Measurements from ENCODE around the gene ZNF567. TPM values are rescaled to one million over a fixed set of nuclear protein-coding genes. Genes with fewer than 3 reads are reported as not detected.
A peak's percentile ranks its signal among the peaks of the same experiment; 100 is the strongest.

Gene ZNF567
- total and polyA plus RNA-seq, 7 experiments from 2014 or later: 7.0 to 18.3 (median 9.5) TPM

DNA sequence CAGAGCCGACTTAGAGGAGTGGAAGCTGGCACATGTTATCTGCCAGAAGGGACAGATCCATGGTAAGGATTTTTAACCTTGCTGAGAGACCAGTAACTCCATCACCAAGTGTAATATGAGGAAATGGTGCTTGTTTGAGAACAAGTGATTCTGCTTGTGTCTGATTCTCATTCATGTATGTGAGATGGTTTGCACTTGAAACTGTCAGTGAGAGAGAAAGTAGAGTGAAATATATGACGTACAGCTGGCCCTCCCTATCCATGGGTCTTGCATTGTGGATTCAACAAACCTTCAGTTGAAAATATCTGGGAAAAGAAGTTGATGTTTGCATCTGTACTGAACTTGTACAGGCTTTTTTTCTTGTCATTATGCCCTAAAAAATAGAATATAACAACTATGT is 18.8 kb upstream of the ZNF567 start:
- H3K4me1 ChIP-seq (ENCODE audit: control insufficient read depth in 2 of 2, insufficient read depth in 2 of 2, low read length in 2 of 2): peaks cover 0 to 10% of the 10 kb centered on the region in 2 donors
- POLR2A ChIA-PET: interaction anchor here (0.5 kb wide), 1 partner anchor 212 kb away, joined by 3 read pairs; no protein-coding TSS in a partner anchor
- H3K4me1 Mint-ChIP-seq: peaks cover 17 to 42% (median 35%) of the 10 kb centered on the region in 7 donors
- peaks cover 11 to 91% (median 65%) of the 10 kb centered on the region in 11 donors for H3K9me3 Mint-ChIP-seq
- ATAC-seq: no peak
- peaks cover 0 to 67% (median 10%) of the 10 kb centered on the region in 3 experiments for H3K9me3 ChIP-seq (ENCODE audit: control insufficient read depth in 2 of 3, low read length in 3 of 3)
- CTCF ChIA-PET: no interaction called here
- intact Hi-C loops (cut with micrococcal nuclease): loop anchor here (5.0 to 10.0 kb wide), 4 partner anchors 184 to 706 kb away; partner anchors contain the start of genes ZNF345 (in 1 of the 2), ZNF527 (in 1 of the 2), ZNF585A (in 1 of the 2) and ZNF585B (in 1 of the 2)
- H3K36me3 Mint-ChIP-seq: peaks cover 35 to 81% (median 72%) of the 10 kb centered on the region in 5 donors
- H3K27ac Mint-ChIP-seq: peak overlapping the region in 2 of 9 donors; percentile 46 to 67
- peak overlapping the region; percentile 26 to 100 (median 58) for H3K4me3 Mint-ChIP-seq
- DNase-seq: no peak
- H3K4me3 ChIP-seq (ENCODE audit: low read length): no peak overlapping the region
- peaks cover 0 to 42% (median 0%) of the 10 kb centered on the region in 3 experiments for H3K36me3 ChIP-seq (ENCODE audit: control insufficient read depth in 2 of 3, insufficient read depth in 3 of 3, low read length in 3 of 3)
- no peak overlapping the region for H3K27ac ChIP-seq (ENCODE audit: low read depth, low read length)
- H3K27me3 Mint-ChIP-seq: no peaks in the 10 kb centered on the region
- no peaks in the 10 kb centered on the region for H3K27me3 ChIP-seq (ENCODE audit: control insufficient read depth in 2 of 2, insufficient read depth in 2 of 2, low read length in 2 of 2)

- ATAC-seq: no peak
- no peak overlapping the region for H3K4me3 Mint-ChIP-seq
- H3K36me3 ChIP-seq (ENCODE audit: control insufficient read depth in 2 of 3, insufficient read depth in 3 of 3, low read length in 3 of 3): peaks cover 0 to 21% (median 0%) of the 10 kb centered on the region in 3 experiments
- H3K9me3 Mint-ChIP-seq: peaks cover 4 to 76% (median 53%) of the 10 kb centered on the region in 11 donors
- POLR2A ChIA-PET: no interaction called here
- peaks cover 20 to 66% (median 57%) of the 10 kb centered on the region in 5 donors for H3K36me3 Mint-ChIP-seq
- no peaks in the 10 kb centered on the region for H3K27me3 Mint-ChIP-seq
- intact Hi-C loops (cut with micrococcal nuclease): no loop called here
- DNase-seq: no peak
- no peak overlapping the region for H3K4me3 ChIP-seq (ENCODE audit: low read length)
- H3K4me1 Mint-ChIP-seq: peaks cover 5 to 16% (median 13%) of the 10 kb centered on the region in 7 donors
- no peaks in the 10 kb centered on the region for H3K4me1 ChIP-seq (ENCODE audit: control insufficient read depth in 2 of 2, insufficient read depth in 2 of 2, low read length in 2 of 2)
- no peak overlapping the region for H3K27ac ChIP-seq (ENCODE audit: low read depth, low read length)
- H3K27me3 ChIP-seq (ENCODE audit: control insufficient read depth in 2 of 2, insufficient read depth in 2 of 2, low read length in 2 of 2): no peaks in the 10 kb centered on the region
- peaks cover 0 to 57% (median 7%) of the 10 kb centered on the region in 3 experiments for H3K9me3 ChIP-seq (ENCODE audit: control insufficient read depth in 2 of 3, low read length in 3 of 3)
- no peak overlapping the region for H3K27ac Mint-ChIP-seq
- CTCF ChIA-PET: no interaction called here
Measured at GRCh38 chr19:36672368-36672767, 15.0 kb upstream of the ZNF567 start.

GRCh38 chr19:36674201-36674600 is 13.2 kb upstream of the ZNF567 start:
- H3K9me3 ChIP-seq (ENCODE audit: control insufficient read depth in 2 of 3, low read length in 3 of 3): peaks cover 0 to 60% (median 11%) of the 10 kb centered on the region in 3 experiments
- Mint-ChIP-seq H3K27ac (no peak overlapping the region), H3K27me3 (no peaks in the 10 kb centered on the region), H3K4me3 (no peak overlapping the region), H3K9me3 (peaks cover 6 to 82% (median 53%) of the 10 kb centered on the region in 11 donors), H3K4me1 (peaks cover 0 to 4% (median 2%) of the 10 kb centered on the region in 7 donors), H3K36me3 (peaks cover 19 to 72% (median 62%) of the 10 kb centered on the region in 5 donors)
- H3K4me1 ChIP-seq (ENCODE audit: control insufficient read depth in 2 of 2, insufficient read depth in 2 of 2, low read length in 2 of 2): no peaks in the 10 kb centered on the region
- CTCF ChIA-PET: interaction anchor here (0.6 kb wide), 1 partner anchor 70 kb away, joined by 3 read pairs; no protein-coding TSS in a partner anchor
- intact Hi-C loops (cut with micrococcal nuclease): no loop called here
- no peaks in the 10 kb centered on the region for H3K27me3 ChIP-seq (ENCODE audit: control insufficient read depth in 2 of 2, insufficient read depth in 2 of 2, low read length in 2 of 2)
- H3K27ac ChIP-seq (ENCODE audit: low read depth, low read length): no peak overlapping the region
- H3K36me3 ChIP-seq (ENCODE audit: control insufficient read depth in 2 of 3, insufficient read depth in 3 of 3, low read length in 3 of 3): peaks cover 0 to 33% (median 0%) of the 10 kb centered on the region in 3 experiments
- no peak overlapping the region for H3K4me3 ChIP-seq (ENCODE audit: low read length)
- DNase-seq: no peak
- POLR2A ChIA-PET: interaction anchor here (0.6 kb wide), 1 partner anchor 722 kb away, joined by 3 read pairs; no protein-coding TSS in a partner anchor
- no peak for ATAC-seq

DNA sequence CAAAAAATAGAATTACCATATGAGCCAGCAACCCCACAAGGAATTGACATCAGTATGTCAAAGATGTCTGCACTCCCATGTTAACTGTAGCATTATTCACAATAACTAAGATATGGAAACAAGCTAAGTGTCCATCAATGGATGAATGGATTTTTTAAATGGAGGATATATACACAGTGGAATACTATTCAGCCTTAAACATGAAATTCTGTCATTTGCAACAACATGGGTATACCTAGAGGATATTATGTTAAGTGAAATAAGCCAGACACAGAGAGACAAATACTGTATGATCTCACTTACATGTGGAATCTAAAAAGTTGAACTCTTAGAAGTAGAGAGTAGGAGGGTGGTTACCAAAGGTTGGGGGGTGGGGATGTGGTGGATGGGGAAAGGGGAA is 8.0 kb upstream of the ZNF567 start:
- peaks cover 0 to 3% of the 10 kb centered on the region in 2 donors for H3K4me1 ChIP-seq (ENCODE audit: control insufficient read depth in 2 of 2, insufficient read depth in 2 of 2, low read length in 2 of 2)
- peaks cover 10 to 80% (median 36%) of the 10 kb centered on the region in 11 donors for H3K9me3 Mint-ChIP-seq
- H3K27ac Mint-ChIP-seq: no peak overlapping the region
- CTCF ChIA-PET: interaction anchor here (0.6 kb wide), 1 partner anchor 281 kb away, joined by 3 read pairs; no protein-coding TSS in a partner anchor
- H3K36me3 ChIP-seq (ENCODE audit: control insufficient read depth in 2 of 3, insufficient read depth in 3 of 3, low read length in 3 of 3): peaks cover 0 to 36% (median 0%) of the 10 kb centered on the region in 3 experiments
- no peaks in the 10 kb centered on the region for H3K27me3 ChIP-seq (ENCODE audit: control insufficient read depth in 2 of 2, insufficient read depth in 2 of 2, low read length in 2 of 2)
- H3K27ac ChIP-seq (ENCODE audit: low read depth, low read length): no peak overlapping the region
- H3K27me3 Mint-ChIP-seq: no peaks in the 10 kb centered on the region
- H3K4me3 Mint-ChIP-seq: no peak overlapping the region
- ATAC-seq (no peak), DNase-seq (no peak)
- POLR2A ChIA-PET: no interaction called here
- intact Hi-C loops (cut with micrococcal nuclease): no loop called here
- H3K9me3 ChIP-seq (ENCODE audit: control insufficient read depth in 2 of 3, low read length in 3 of 3): peaks cover 0 to 41% (median 7%) of the 10 kb centered on the region in 3 experiments
- peaks cover 0 to 2% (median 1%) of the 10 kb centered on the region in 7 donors for H3K4me1 Mint-ChIP-seq
- H3K4me3 ChIP-seq (ENCODE audit: low read length): no peak overlapping the region
- H3K36me3 Mint-ChIP-seq: peaks cover 23 to 67% (median 60%) of the 10 kb centered on the region in 5 donors

DNA sequence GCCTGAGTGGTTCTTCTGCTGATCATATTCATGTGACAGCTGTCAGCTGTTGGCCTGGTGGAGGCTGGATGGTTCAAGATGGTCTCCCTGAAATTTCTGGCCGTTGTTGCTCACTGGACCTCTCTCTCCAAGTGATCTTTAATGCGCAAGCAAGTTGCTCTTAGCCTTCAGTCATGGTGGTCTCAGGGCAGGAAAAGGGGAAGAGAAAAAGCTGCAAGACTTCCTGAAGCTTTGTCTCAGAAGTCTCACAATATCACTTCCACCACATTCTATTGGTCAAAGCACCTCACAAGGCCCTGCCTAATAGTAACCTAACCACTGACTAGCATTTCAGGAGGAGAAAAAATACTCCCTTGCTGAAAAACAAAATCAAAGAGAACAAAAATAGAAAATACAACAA is 1.6 kb upstream of the ZNF567 start:
- Histone ChIP-seq H3K27me3 (ENCODE audit: control insufficient read depth in 2 of 2, insufficient read depth in 2 of 2, low read length in 2 of 2) (no peaks in the 10 kb centered on the region), H3K4me1 (ENCODE audit: control insufficient read depth in 2 of 2, insufficient read depth in 2 of 2, low read length in 2 of 2) (peaks cover 13 to 22% of the 10 kb centered on the region in 2 donors), H3K36me3 (ENCODE audit: control insufficient read depth in 2 of 3, insufficient read depth in 3 of 3, low read length in 3 of 3) (peaks cover 0 to 36% (median 0%) of the 10 kb centered on the region in 3 experiments), H3K4me3 (ENCODE audit: low read length) (no peak overlapping the region), H3K27ac (ENCODE audit: low read depth, low read length) (no peak overlapping the region), H3K9me3 (ENCODE audit: control insufficient read depth in 2 of 3, low read length in 3 of 3) (peaks cover 0 to 18% (median 2%) of the 10 kb centered on the region in 3 experiments)
- ATAC-seq (no peak), DNase-seq (no peak)
- H3K27ac Mint-ChIP-seq: peak overlapping the region in 5 of 9 donors; percentile 40 to 96 (median 92)
- intact Hi-C loops (cut with micrococcal nuclease): loop anchor here (2.0 to 10.0 kb wide), 13 partner anchors 113 to 1221 kb away; partner anchors contain the start of genes SIPA1L3 (in 1 of the 2), WDR87 (in 1 of the 2), ZFP14 (in 1 of the 2) and ZFP30 (in 1 of the 2)
- POLR2A ChIA-PET: interaction anchor here (0.7 to 1.9 kb wide), 5 partner anchors 8 to 85 kb away, joined by 3 to 7 read pairs (median 3); partner anchors contain the start of gene ZNF461
- H3K27me3 Mint-ChIP-seq: peaks cover 0 to 5% (median 0%) of the 10 kb centered on the region in 5 donors
- peaks cover 20 to 76% (median 67%) of the 10 kb centered on the region in 5 donors for H3K36me3 Mint-ChIP-seq
- H3K4me3 Mint-ChIP-seq: peak overlapping the region; percentile 94 to 100 (median 98)
- H3K4me1 Mint-ChIP-seq: peaks cover 26 to 49% (median 40%) of the 10 kb centered on the region in 7 donors
- peaks cover 3 to 84% (median 28%) of the 10 kb centered on the region in 11 donors for H3K9me3 Mint-ChIP-seq
- CTCF ChIA-PET: no interaction called here

DNA sequence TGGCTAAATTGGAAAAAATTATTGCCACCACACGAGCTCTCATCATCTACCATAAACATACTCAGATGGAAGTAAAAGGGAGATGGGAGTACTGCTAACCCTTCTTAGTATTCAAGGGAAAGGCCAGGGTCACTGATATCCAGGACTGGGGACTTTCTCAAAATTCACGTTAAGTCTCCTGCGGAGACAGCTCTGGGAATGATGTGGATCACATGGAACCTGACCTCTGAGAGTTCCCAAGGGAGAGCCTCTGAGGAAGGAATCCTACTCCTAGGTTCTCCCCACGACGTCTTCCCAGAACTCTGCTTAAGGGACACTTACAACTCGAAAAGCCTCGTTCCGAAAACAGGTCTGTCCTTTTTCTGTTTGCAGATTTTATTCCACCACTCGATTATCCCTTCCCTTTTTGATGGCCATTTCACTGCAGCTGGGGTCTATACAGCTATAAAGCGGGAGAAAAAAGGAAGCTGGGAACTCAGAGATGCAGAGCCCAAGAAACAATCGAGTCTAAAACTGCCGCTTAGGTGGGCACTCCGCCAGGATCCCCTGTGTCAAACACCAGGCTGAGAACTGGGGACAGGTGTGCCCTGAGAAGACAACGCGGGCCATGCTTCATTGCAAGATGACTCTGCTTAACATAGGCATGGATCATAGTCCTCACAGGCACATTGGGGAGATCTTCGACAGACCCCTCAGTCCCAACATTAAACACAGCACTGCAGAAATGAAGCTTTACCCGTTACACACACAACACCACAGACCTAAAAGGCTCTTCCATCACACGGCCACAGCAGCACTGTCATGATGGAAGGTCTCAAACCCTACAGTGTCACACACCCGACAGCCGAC is 823 bp upstream of the ZNF567 start:
- DNase-seq: no peak
- CTCF ChIA-PET: no interaction called here
- H3K27ac Mint-ChIP-seq: peak overlapping the region; percentile 92 to 97 (median 95)

More for the DNA sequence above, 823 bp upstream of the ZNF567 start:
- POLR2A ChIA-PET: interaction anchor here (0.5 to 1.9 kb wide), 10 partner anchors 8 to 1028 kb away, joined by 3 to 9 read pairs (median 3); partner anchors contain the start of genes ZNF345, ZNF382, ZNF461 and ZNF850
- H3K27me3 Mint-ChIP-seq: peaks cover 0 to 5% (median 0%) of the 10 kb centered on the region in 5 donors
- peaks cover 20 to 75% (median 65%) of the 10 kb centered on the region in 5 donors for H3K36me3 Mint-ChIP-seq
- H3K4me3 Mint-ChIP-seq: peak overlapping the region; percentile 94 to 100 (median 98)
- H3K9me3 Mint-ChIP-seq: peaks cover 3 to 84% (median 25%) of the 10 kb centered on the region in 11 donors
- peaks cover 26 to 49% (median 40%) of the 10 kb centered on the region in 7 donors for H3K4me1 Mint-ChIP-seq
- H3K4me3 ChIP-seq (ENCODE audit: low read length): peak overlapping the region; percentile 85
- peaks cover 0 to 37% (median 0%) of the 10 kb centered on the region in 3 experiments for H3K36me3 ChIP-seq (ENCODE audit: control insufficient read depth in 2 of 3, insufficient read depth in 3 of 3, low read length in 3 of 3)
- H3K4me1 ChIP-seq (ENCODE audit: control insufficient read depth in 2 of 2, insufficient read depth in 2 of 2, low read length in 2 of 2): peaks cover 13 to 22% of the 10 kb centered on the region in 2 donors
- H3K27ac ChIP-seq (ENCODE audit: low read depth, low read length): peak overlapping the region; percentile 86
- intact Hi-C loops (cut with micrococcal nuclease): loop anchor here (1.0 to 10.0 kb wide), 32 partner anchors 20 to 1221 kb away; partner anchors contain the start of genes ZNF260 (in 2 of the 2), ZNF345 (in 2 of the 2), ZNF420 (in 2 of the 2) and ZNF461 (in 2 of the 2)
- ATAC-seq: no peak
- H3K27me3 ChIP-seq (ENCODE audit: control insufficient read depth in 2 of 2, insufficient read depth in 2 of 2, low read length in 2 of 2): no peaks in the 10 kb centered on the region
- peaks cover 0 to 15% (median 0%) of the 10 kb centered on the region in 3 experiments for H3K9me3 ChIP-seq (ENCODE audit: control insufficient read depth in 2 of 3, low read length in 3 of 3)

Data from naive thymus-derived CD4-positive, alpha-beta T cell (primary cell).